Activated CD4-positive, alpha-beta memory T cell treated with anti-CD3 and anti-CD28 coated beads for 36 hours (primary cell): ENCODE data around the gene EIF4A3. TPM values are rescaled to one million over a fixed set of nuclear protein-coding genes. Genes with fewer than 3 reads are reported as not detected.
A peak's percentile ranks its signal among the peaks of the same experiment; 100 is the strongest.
"Not testable (repeated sequence)": the region's sequence is repeated elsewhere in the genome, so short reads cannot be mapped to it uniquely, and the experiment has no call there.

ENCODE experiments used
- CTCF ChIA-PET: fragments of 350-600 bp; sonication (Branson Sonifier 250); formaldehyde crosslinking; loops from one replicate; lab custom pipeline; 2021; ENCODE audit warnings: antibody characterized with exemption, inconsistent platforms; lab: Charles Lee
- POLR2A ChIA-PET: fragments of 350-600 bp; sonication (Branson Sonifier 250); formaldehyde crosslinking; loops from one replicate; lab custom pipeline; 2021; ENCODE audit warnings: antibody characterized with exemption; lab: Charles Lee
- DNase-seq: peaks from one replicate; pipeline ENCODE4 v3.0.0-alpha.2; 2020
- H3K27ac Mint-ChIP-seq: one replicate; pipeline ENCODE4 v1.8.0; 2021; ENCODE audit warnings: mixed read lengths
- H3K27me3 Mint-ChIP-seq: one replicate; pipeline ENCODE4 v1.8.0; 2021; ENCODE audit warnings: mixed read lengths
- H3K36me3 Mint-ChIP-seq: one replicate; pipeline ENCODE4 v1.8.0; 2021; ENCODE audit warnings: mixed read lengths
- H3K4me1 Mint-ChIP-seq: one replicate; pipeline ENCODE4 v1.8.0; 2021; ENCODE audit warnings: low read depth, mixed read lengths
- H3K4me3 Mint-ChIP-seq: one replicate; pipeline ENCODE4 v1.8.0; 2021; ENCODE audit warnings: mild to moderate bottlenecking, mixed read lengths
- H3K9me3 Mint-ChIP-seq: one replicate; pipeline ENCODE4 v1.8.0; 2021; ENCODE audit warnings: mixed read lengths
- intact Hi-C: fragments of 100-400 bp; cut with micrococcal nuclease; formaldehyde crosslinking; loops from one replicate; pipeline ENCODE4 v1.15.1; 2023
- total RNA-seq, 2 experiments: library from RNA; stranded (reverse); gene quantifications; one replicate each; pipeline ENCODE4 v1.2.3, GENCODE V29; 2021

Gene EIF4A3
- total RNA-seq, 2 experiments from 2014 or later: 111 to 115 TPM

- no peaks in the 10 kb centered on the region for H3K9me3 Mint-ChIP-seq
- peaks cover 2% of the 10 kb centered on the region for H3K27me3 Mint-ChIP-seq
- no peak overlapping the region for H3K27ac Mint-ChIP-seq
- ChIA-PET CTCF (no interaction called here), POLR2A (no interaction called here)
- H3K36me3 Mint-ChIP-seq: no peaks in the 10 kb centered on the region
- H3K4me1 Mint-ChIP-seq: no peaks in the 10 kb centered on the region
- no peak for DNase-seq
- intact Hi-C loops: no loop called here
- H3K4me3 Mint-ChIP-seq: no peak overlapping the region
These were observed 22.2 kb upstream of the EIF4A3 start for GRCh38 chr17:80169107-80169506.

GRCh38 chr17:80168371-80168770 lies 21.4 kb upstream of the EIF4A3 start:
- Mint-ChIP-seq H3K27ac (no peak overlapping the region), H3K27me3 (peaks cover 2% of the 10 kb centered on the region), H3K36me3 (no peaks in the 10 kb centered on the region), H3K4me3 (no peak overlapping the region), H3K9me3 (no peaks in the 10 kb centered on the region), H3K4me1 (no peaks in the 10 kb centered on the region)
- no peak for DNase-seq
- POLR2A ChIA-PET: no interaction called here
- intact Hi-C loops: no loop called here
- CTCF ChIA-PET: no interaction called here

GRCh38 chr17:80166446-80166845 lies 19.5 kb upstream of the EIF4A3 start:
- POLR2A ChIA-PET: no interaction called here
- Mint-ChIP-seq H3K4me3 (no peak overlapping the region), H3K36me3 (no peaks in the 10 kb centered on the region), H3K27ac (no peak overlapping the region), H3K4me1 (no peaks in the 10 kb centered on the region), H3K9me3 (no peaks in the 10 kb centered on the region), H3K27me3 (peaks cover 9% of the 10 kb centered on the region)
- CTCF ChIA-PET: interaction anchor here (1.2 to 1.5 kb wide), 2 partner anchors 9 to 65 kb away, joined by 3 to 5 read pairs; partner anchors contain the start of gene GAA
- DNase-seq: no peak
- intact Hi-C loops: no loop called here

GRCh38 chr17:80164185-80164584 lies 17.3 kb upstream of the EIF4A3 start:
- Mint-ChIP-seq H3K27me3 (peaks cover 21% of the 10 kb centered on the region), H3K36me3 (no peaks in the 10 kb centered on the region), H3K4me3 (no peak overlapping the region), H3K27ac (no peak overlapping the region), H3K4me1 (no peaks in the 10 kb centered on the region), H3K9me3 (no peaks in the 10 kb centered on the region)
- intact Hi-C loops: no loop called here
- DNase-seq: no peak
- CTCF ChIA-PET: no interaction called here
- POLR2A ChIA-PET: no interaction called here

- Mint-ChIP-seq H3K27me3 (peaks cover 21% of the 10 kb centered on the region), H3K36me3 (no peaks in the 10 kb centered on the region)
- CTCF ChIA-PET: interaction anchor here (0.9 kb wide), 1 partner anchor 32 kb away, joined by 3 read pairs; no protein-coding TSS in a partner anchor
These were observed 16.4 kb upstream of the EIF4A3 start for GRCh38 chr17:80163336-80163735.

GRCh38 chr17:80160536-80160935 lies 13.6 kb upstream of the EIF4A3 start:
- Mint-ChIP-seq H3K4me3 (no peak overlapping the region), H3K4me1 (no peaks in the 10 kb centered on the region), H3K36me3 (no peaks in the 10 kb centered on the region), H3K9me3 (peaks cover 6% of the 10 kb centered on the region), H3K27ac (no peak overlapping the region), H3K27me3 (peaks cover 19% of the 10 kb centered on the region)
- ChIA-PET POLR2A (no interaction called here), CTCF (interaction anchor here (1.4 kb wide), 1 partner anchor 59 kb away, joined by 4 read pairs; the partner anchor contains the start of gene GAA)
- intact Hi-C loops: no loop called here
- no peak for DNase-seq

More at GRCh38 chr17:80163336-80163735, 16.4 kb upstream of the EIF4A3 start:
- Mint-ChIP-seq H3K4me1 (no peaks in the 10 kb centered on the region), H3K9me3 (no peaks in the 10 kb centered on the region), H3K27ac (no peak overlapping the region), H3K4me3 (no peak overlapping the region)
- intact Hi-C loops: no loop called here
- no peak for DNase-seq
- POLR2A ChIA-PET: no interaction called here

- H3K9me3 Mint-ChIP-seq: peaks cover 9% of the 10 kb centered on the region
- no peak overlapping the region for H3K27ac Mint-ChIP-seq
- no peaks in the 10 kb centered on the region for H3K36me3 Mint-ChIP-seq
- CTCF ChIA-PET: interaction anchor here (1.4 to 1.7 kb wide), 2 partner anchors 58 to 151 kb away, joined by 3 to 6 read pairs; partner anchors contain the start of gene GAA
- no peak overlapping the region for H3K4me3 Mint-ChIP-seq
- intact Hi-C loops: no loop called here
- POLR2A ChIA-PET: no interaction called here
- no peaks in the 10 kb centered on the region for H3K4me1 Mint-ChIP-seq
- DNase-seq: no peak
- H3K27me3 Mint-ChIP-seq: peaks cover 19% of the 10 kb centered on the region
These were observed 11.9 kb upstream of the EIF4A3 start for GRCh38 chr17:80158846-80159245.

- intact Hi-C loops, CTCF ChIA-PET, H3K36me3 Mint-ChIP-seq, H3K4me1 Mint-ChIP-seq, DNase-seq, H3K4me3 Mint-ChIP-seq, POLR2A ChIA-PET, H3K27ac Mint-ChIP-seq: not testable (repeated sequence)
- peaks cover 12% of the 10 kb centered on the region for H3K27me3 Mint-ChIP-seq
- peaks cover 14% of the 10 kb centered on the region for H3K9me3 Mint-ChIP-seq
These were observed 8.7 kb upstream of the EIF4A3 start for GRCh38 chr17:80155600-80155999.

- POLR2A ChIA-PET: interaction anchor here (0.7 kb wide), 1 partner anchor 11 kb away, joined by 3 read pairs; no protein-coding TSS in a partner anchor
- peaks cover 14% of the 10 kb centered on the region for H3K9me3 Mint-ChIP-seq
- no peak overlapping the region for H3K27ac Mint-ChIP-seq
- CTCF ChIA-PET: no interaction called here
- no peaks in the 10 kb centered on the region for H3K36me3 Mint-ChIP-seq
- H3K4me1 Mint-ChIP-seq: peaks cover 10% of the 10 kb centered on the region
- H3K27me3 Mint-ChIP-seq: no peaks in the 10 kb centered on the region
- intact Hi-C loops: no loop called here
- H3K4me3 Mint-ChIP-seq: no peak overlapping the region
- DNase-seq: no peak
These were observed 7.2 kb upstream of the EIF4A3 start for GRCh38 chr17:80154166-80154565.

GRCh38 chr17:80153004-80153403 lies 6.1 kb upstream of the EIF4A3 start:
- Mint-ChIP-seq H3K36me3 (no peaks in the 10 kb centered on the region), H3K27me3 (no peaks in the 10 kb centered on the region), H3K4me3 (no peak overlapping the region), H3K4me1 (peaks cover 18% of the 10 kb centered on the region), H3K27ac (no peak overlapping the region), H3K9me3 (peaks cover 14% of the 10 kb centered on the region)
- POLR2A ChIA-PET: no interaction called here
- intact Hi-C loops: no loop called here
- no peak for DNase-seq
- CTCF ChIA-PET: no interaction called here

- H3K4me1 Mint-ChIP-seq: peaks cover 20% of the 10 kb centered on the region
- CTCF ChIA-PET: no interaction called here
- peaks cover 14% of the 10 kb centered on the region for H3K9me3 Mint-ChIP-seq
- intact Hi-C loops: no loop called here
- POLR2A ChIA-PET: no interaction called here
- peaks cover under 1% of the 10 kb centered on the region for H3K36me3 Mint-ChIP-seq
- no peak overlapping the region for H3K4me3 Mint-ChIP-seq
- no peak overlapping the region for H3K27ac Mint-ChIP-seq
- H3K27me3 Mint-ChIP-seq: no peaks in the 10 kb centered on the region
- DNase-seq: peak; percentile 24
These were observed 5.3 kb upstream of the EIF4A3 start for GRCh38 chr17:80152081-80152702.

GRCh38 chr17:80151333-80151732 lies 4.4 kb upstream of the EIF4A3 start:
- no peak for DNase-seq
- Mint-ChIP-seq H3K4me1 (peaks cover 20% of the 10 kb centered on the region), H3K9me3 (peaks cover 14% of the 10 kb centered on the region), H3K27ac (no peak overlapping the region), H3K36me3 (peaks cover 3% of the 10 kb centered on the region), H3K27me3 (no peaks in the 10 kb centered on the region), H3K4me3 (no peak overlapping the region)
- ChIA-PET CTCF (no interaction called here), POLR2A (no interaction called here)
- intact Hi-C loops: no loop called here
